ENCODE results near the gene RNF157. TPM values are rescaled to one million over a fixed set of nuclear protein-coding genes. Genes with fewer than 3 reads are reported as not detected.

Gene RNF157
- total RNA-seq, 8 experiments from 2014 or later, result 1.7 to 36.9 (median 25.6) TPM

GRCh38 chr17:76150712-76151622 lies 89.3 kb downstream of the RNF157 start:
- WGBS, 10 experiments, result 41 to 100% (median 89%) methylated on average over 2 to 16 of the region's 23 CpGs
- in situ Hi-C loops (cut with MboI; ENCODE audit: low pct_unique_long_range_greater_than_20kb in 2 of 9, low sequenced_read_pairs in 9 of 9, unreplicated experiment in 9 of 9), result no loop called here

GRCh38 chr17:76149214-76149613 lies 91.1 kb downstream of the RNF157 start:
- Histone ChIP-seq H3K27ac (no peak overlapping the region), H3K4me3 (no peak overlapping the region), H3K4me1 (replicated peaks in 1 of 2) (no peaks in the 10 kb centered on the region)
- in situ Hi-C loops (cut with MboI; ENCODE audit: low pct_unique_long_range_greater_than_20kb in 2 of 9, low sequenced_read_pairs in 9 of 9, unreplicated experiment in 9 of 9), result no loop called here
- ATAC-seq (replicated peaks in 6 of 8), result no peak
- WGBS, 10 experiments, result 76 to 100% (median 85%) methylated on average over 1 to 4 of the region's 10 CpGs; no CpG with 5 or more reads in 6 of the 10 experiments

More at GRCh38 chr17:76150712-76151622, 89.3 kb downstream of the RNF157 start:
- no peak overlapping the region for H3K27ac ChIP-seq
- no peak for ATAC-seq (replicated peaks in 6 of 8)
- H3K4me3 ChIP-seq, result no peak overlapping the region
- H3K4me1 ChIP-seq (replicated peaks in 1 of 2), result no peaks in the 10 kb centered on the region

- in situ Hi-C loops (cut with MboI; ENCODE audit: low pct_unique_long_range_greater_than_20kb in 2 of 9, low sequenced_read_pairs in 9 of 9, unreplicated experiment in 9 of 9), result no loop called here
- peaks cover 3 to 8% of the 10 kb centered on the region in 2 donors for H3K4me1 ChIP-seq (replicated peaks in 1 of 2)
- no peak overlapping the region for H3K4me3 ChIP-seq
- WGBS, 10 experiments, result 75 to 80% methylated on average over 1 of the region's 1 CpG; no CpG with 5 or more reads in 8 of the 10 experiments
- no peak for ATAC-seq (replicated peaks in 6 of 8)
- H3K27ac ChIP-seq, result no peak overlapping the region
These were observed 92.3 kb downstream of the RNF157 start for GRCh38 chr17:76148015-76148326.

- 17 to 100% (median 65%) methylated on average over 1 to 8 of the region's 13 CpGs; no CpG with 5 or more reads in 2 of the 10 experiments for WGBS, 10 experiments
- no peak overlapping the region for H3K27ac ChIP-seq
These were observed 92.9 kb downstream of the RNF157 start for GRCh38 chr17:76147211-76148014.

GRCh38 chr17:76146053-76146851 lies 94.0 kb downstream of the RNF157 start:
- 60 to 100% (median 83%) methylated on average over 1 to 8 of the region's 22 CpGs; no CpG with 5 or more reads in 3 of the 10 experiments for WGBS, 10 experiments
- Histone ChIP-seq H3K27ac (no peak overlapping the region), H3K4me3 (no peak overlapping the region), H3K4me1 (replicated peaks in 1 of 2) (peaks cover 15 to 21% of the 10 kb centered on the region in 2 donors)
- in situ Hi-C loops (cut with MboI; ENCODE audit: low pct_unique_long_range_greater_than_20kb in 2 of 9, low sequenced_read_pairs in 9 of 9, unreplicated experiment in 9 of 9), result no loop called here
- ATAC-seq (replicated peaks in 6 of 8), result no peak

More at GRCh38 chr17:76147211-76148014, 92.9 kb downstream of the RNF157 start:
- Histone ChIP-seq H3K4me1 (replicated peaks in 1 of 2) (peaks cover 5 to 10% of the 10 kb centered on the region in 2 donors), H3K4me3 (no peak overlapping the region)
- ATAC-seq (replicated peaks in 6 of 8), result peak in 2 of 8 experiments; percentile 22 to 44
- in situ Hi-C loops (cut with MboI; ENCODE audit: low pct_unique_long_range_greater_than_20kb in 2 of 9, low sequenced_read_pairs in 9 of 9, unreplicated experiment in 9 of 9), result no loop called here

- ATAC-seq (replicated peaks in 6 of 8), result no peak
- Histone ChIP-seq H3K4me1 (replicated peaks in 1 of 2) (peaks cover 21 to 23% of the 10 kb centered on the region in 2 donors), H3K27ac (no peak overlapping the region), H3K4me3 (no peak overlapping the region)
- 33 to 100% (median 75%) methylated on average over 2 to 15 of the region's 25 CpGs; no CpG with 5 or more reads in 2 of the 10 experiments for WGBS, 10 experiments
- in situ Hi-C loops (cut with MboI; ENCODE audit: low pct_unique_long_range_greater_than_20kb in 2 of 9, low sequenced_read_pairs in 9 of 9, unreplicated experiment in 9 of 9), result no loop called here
These were observed 94.9 kb downstream of the RNF157 start for GRCh38 chr17:76145231-76146052.

GRCh38 chr17:76142585-76143041 lies 97.7 kb downstream of the RNF157 start:
- no peak for ATAC-seq (replicated peaks in 6 of 8)
- Histone ChIP-seq H3K4me3 (no peak overlapping the region), H3K27ac (no peak overlapping the region), H3K4me1 (replicated peaks in 1 of 2) (peaks cover 42 to 46% of the 10 kb centered on the region in 2 donors)
- in situ Hi-C loops (cut with MboI; ENCODE audit: low pct_unique_long_range_greater_than_20kb in 2 of 9, low sequenced_read_pairs in 9 of 9, unreplicated experiment in 9 of 9), result no loop called here
- WGBS, 10 experiments, result 71 to 100% (median 92%) methylated on average over 1 to 4 of the region's 6 CpGs; no CpG with 5 or more reads in 6 of the 10 experiments

- WGBS, 10 experiments, result 0 to 20% methylated on average over 2 of the region's 10 CpGs; no CpG with 5 or more reads in 8 of the 10 experiments
- Histone ChIP-seq H3K4me3 (peak overlapping the region in 1 of 5 donors; percentile 37), H3K4me1 (replicated peaks in 1 of 2) (peaks cover 46 to 51% of the 10 kb centered on the region in 2 donors), H3K27ac (peak overlapping the region in 1 of 2 donors; percentile 72)
- in situ Hi-C loops (cut with MboI; ENCODE audit: low pct_unique_long_range_greater_than_20kb in 2 of 9, low sequenced_read_pairs in 9 of 9, unreplicated experiment in 9 of 9), result no loop called here
- ATAC-seq (replicated peaks in 6 of 8), result peak in 3 of 8 experiments; percentile 3 to 11 (median 8)
These were observed 98.2 kb downstream of the RNF157 start for GRCh38 chr17:76142039-76142584.

GRCh38 chr17:76141212-76142038 lies 98.9 kb downstream of the RNF157 start, which contains the start of gene FOXJ1:
TSS of gene FOXJ1 (minus strand) at chr17:76141245. CDS start at chr17:76140395, 850 bp downstream.
- peak within 1 kb of the TSS in 1 of 2 donors; percentile 77 for H3K27ac ChIP-seq

GRCh38 chr17:76140661-76141211 lies 99.6 kb downstream of the RNF157 start:
- Histone ChIP-seq H3K4me3 (peak overlapping the region; percentile 17 to 37 (median 34)), H3K4me1 (replicated peaks in 1 of 2) (peaks cover 52 to 61% of the 10 kb centered on the region in 2 donors), H3K27ac (peak overlapping the region in 1 of 2 donors; percentile 77)
- 12% methylated on average over 3 of the region's 24 CpGs; no CpG with 5 or more reads in 9 of the 10 experiments for WGBS, 10 experiments
- in situ Hi-C loops (cut with MboI; ENCODE audit: low pct_unique_long_range_greater_than_20kb in 2 of 9, low sequenced_read_pairs in 9 of 9, unreplicated experiment in 9 of 9), result no loop called here
- ATAC-seq (replicated peaks in 6 of 8), result peak in 3 of 8 experiments; percentile 0 to 26 (median 3)

More at GRCh38 chr17:76141212-76142038, 98.9 kb downstream of the RNF157 start, which contains the start of gene FOXJ1:
- in situ Hi-C loops (cut with MboI; ENCODE audit: low pct_unique_long_range_greater_than_20kb in 2 of 9, low sequenced_read_pairs in 9 of 9, unreplicated experiment in 9 of 9), result no loop called here
- H3K4me3 ChIP-seq, result peak within 1 kb of the TSS; percentile 20 to 37 (median 34)
- peaks cover 52 to 58% of the 10 kb centered on the region in 2 donors for H3K4me1 ChIP-seq (replicated peaks in 1 of 2)
- WGBS, 10 experiments, result 0 to 23% (median 4%) methylated on average over 3 to 10 of the region's 59 CpGs; no CpG with 5 or more reads in 5 of the 10 experiments
- ATAC-seq (replicated peaks in 6 of 8), result peak; percentile 58 to 95 (median 68)

Data from motor neuron (in vitro differentiated cells).